ENCODE measurements around the gene SHTN1. TPM values are rescaled to one million over a fixed set of nuclear protein-coding genes. Genes with fewer than 3 reads are reported as not detected.

The SHTN1 gene
- total and polyA plus RNA-seq, 2 donors from 2014 or later, result 14.0 to 44.2 TPM

DNA sequence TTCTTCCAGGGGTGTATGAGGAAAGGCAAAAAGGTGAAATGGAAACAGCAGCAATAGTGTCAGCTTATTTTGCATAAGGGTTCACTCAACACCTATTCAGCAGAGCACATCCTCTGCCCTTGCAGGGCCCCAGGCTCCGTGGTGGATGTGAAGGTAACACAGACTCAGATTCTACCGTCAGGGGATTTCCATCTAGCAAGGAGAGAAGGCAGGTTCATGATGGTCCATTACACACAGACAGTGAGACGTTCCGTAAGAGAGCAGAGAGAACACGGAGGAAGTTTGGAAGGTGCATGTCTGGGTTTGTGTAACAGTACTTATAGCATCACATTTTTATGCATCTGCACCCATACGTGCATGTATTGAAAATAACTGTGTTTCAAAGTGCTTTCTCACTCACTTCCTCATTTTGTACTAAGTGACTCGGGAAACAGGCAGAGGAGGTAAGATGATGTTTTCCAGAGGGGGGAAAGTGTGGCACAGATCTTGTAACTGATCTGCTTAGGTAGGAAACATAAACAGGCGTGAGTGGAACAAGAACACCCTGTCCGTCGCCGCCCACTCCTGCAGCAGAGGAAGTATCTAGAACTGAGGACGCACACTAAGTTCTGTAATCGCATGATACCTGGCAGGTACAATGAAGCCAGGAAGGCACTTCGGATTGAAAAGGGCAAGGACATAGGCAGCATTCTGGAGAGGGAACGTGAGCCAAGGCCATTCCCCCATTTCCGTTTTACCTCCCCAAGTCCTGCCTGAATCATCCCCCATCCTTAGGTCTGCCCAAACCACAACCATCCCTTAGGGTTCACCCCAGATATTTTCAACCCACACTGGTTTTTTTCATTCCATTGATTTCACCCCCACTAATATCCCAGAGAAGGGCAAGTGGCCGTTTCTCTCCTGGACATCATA, 156.7 kb downstream of the SHTN1 start:
- H3K9me3 ChIP-seq (ENCODE audit: control insufficient read depth in 2 of 3, insufficient read depth in 1 of 3, low read length in 3 of 3), result no peaks in the 10 kb centered on the region
- FAIRE-seq (no peak), DNase-seq (peak in 3 of 5 donors; percentile 11 to 23 (median 23))
- no peak overlapping the region for H3K27ac ChIP-seq (ENCODE audit: low read depth in 2 of 2, low read length in 2 of 2)
- peaks cover 0 to 5% (median 0%) of the 10 kb centered on the region in 3 donors for H3K4me1 ChIP-seq (ENCODE audit: control insufficient read depth in 2 of 3, insufficient read depth in 2 of 3, low read depth in 1 of 3, low read length in 3 of 3)
- peak overlapping the region; percentile 70 to 91 (median 87) for H3K4me3 ChIP-seq (ENCODE audit: low read length in 3 of 3)
- H3K9ac ChIP-seq (ENCODE audit: low read length in 3 of 3), result peak overlapping the region; percentile 44 to 85 (median 82)
- intact Hi-C loops (cut with DNase I), result no loop called here
- H3K36me3 ChIP-seq (ENCODE audit: control insufficient read depth in 2 of 3, insufficient read depth in 3 of 3, low read length in 3 of 3), result no peaks in the 10 kb centered on the region
- H3K27me3 ChIP-seq (ENCODE audit: control insufficient read depth, insufficient read depth, low read length), result no peaks in the 10 kb centered on the region
- TF ChIP-seq, protein P1, sequence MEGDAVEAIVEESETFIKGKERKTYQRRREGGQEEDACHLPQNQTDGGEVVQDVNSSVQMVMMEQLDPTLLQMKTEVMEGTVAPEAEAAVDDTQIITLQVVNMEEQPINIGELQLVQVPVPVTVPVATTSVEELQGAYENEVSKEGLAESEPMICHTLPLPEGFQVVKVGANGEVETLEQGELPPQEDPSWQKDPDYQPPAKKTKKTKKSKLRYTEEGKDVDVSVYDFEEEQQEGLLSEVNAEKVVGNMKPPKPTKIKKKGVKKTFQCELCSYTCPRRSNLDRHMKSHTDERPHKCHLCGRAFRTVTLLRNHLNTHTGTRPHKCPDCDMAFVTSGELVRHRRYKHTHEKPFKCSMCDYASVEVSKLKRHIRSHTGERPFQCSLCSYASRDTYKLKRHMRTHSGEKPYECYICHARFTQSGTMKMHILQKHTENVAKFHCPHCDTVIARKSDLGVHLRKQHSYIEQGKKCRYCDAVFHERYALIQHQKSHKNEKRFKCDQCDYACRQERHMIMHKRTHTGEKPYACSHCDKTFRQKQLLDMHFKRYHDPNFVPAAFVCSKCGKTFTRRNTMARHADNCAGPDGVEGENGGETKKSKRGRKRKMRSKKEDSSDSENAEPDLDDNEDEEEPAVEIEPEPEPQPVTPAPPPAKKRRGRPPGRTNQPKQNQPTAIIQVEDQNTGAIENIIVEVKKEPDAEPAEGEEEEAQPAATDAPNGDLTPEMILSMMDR (IDR thresholded peaks at IDR 0.05; ENCODE audit: borderline replicate concordance, extremely low read depth, insufficient read depth), result no peak

DNA sequence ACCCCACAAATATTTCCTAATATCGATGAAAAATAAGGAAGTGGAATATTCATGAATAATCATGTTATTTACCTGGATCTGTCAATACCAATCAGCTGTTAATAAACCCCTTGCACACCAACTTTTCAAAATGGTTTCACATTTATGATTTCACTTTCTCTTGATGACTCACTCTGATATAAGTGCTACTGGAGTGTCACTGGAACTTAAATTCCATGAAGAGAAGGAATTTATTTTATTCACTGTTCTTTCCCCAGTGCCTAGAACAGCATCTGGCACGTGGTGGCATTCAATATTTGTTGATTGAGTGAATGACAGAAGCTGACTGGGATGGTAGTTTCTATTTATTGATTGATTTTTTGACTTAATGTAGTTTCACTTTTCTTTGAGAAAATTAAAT, 159.2 kb downstream of the SHTN1 start:
- Histone ChIP-seq H3K9me3 (ENCODE audit: control insufficient read depth in 2 of 3, insufficient read depth in 1 of 3, low read length in 3 of 3) (no peaks in the 10 kb centered on the region), H3K27ac (ENCODE audit: low read depth in 2 of 2, low read length in 2 of 2) (no peak overlapping the region), H3K9ac (ENCODE audit: low read length in 3 of 3) (no peak overlapping the region), H3K4me3 (ENCODE audit: low read length in 3 of 3) (no peak overlapping the region), H3K27me3 (ENCODE audit: control insufficient read depth, insufficient read depth, low read length) (no peaks in the 10 kb centered on the region), H3K36me3 (ENCODE audit: control insufficient read depth in 2 of 3, insufficient read depth in 3 of 3, low read length in 3 of 3) (no peaks in the 10 kb centered on the region), H3K4me1 (ENCODE audit: control insufficient read depth in 2 of 3, insufficient read depth in 2 of 3, low read depth in 1 of 3, low read length in 3 of 3) (peaks cover 0 to 5% (median 0%) of the 10 kb centered on the region in 3 donors)
- intact Hi-C loops (cut with DNase I), result no loop called here
- TF ChIP-seq, protein P1 (IDR thresholded peaks at IDR 0.05; ENCODE audit: borderline replicate concordance, extremely low read depth, insufficient read depth), result no peak
- FAIRE-seq, result no peak
- no peak for DNase-seq

DNA sequence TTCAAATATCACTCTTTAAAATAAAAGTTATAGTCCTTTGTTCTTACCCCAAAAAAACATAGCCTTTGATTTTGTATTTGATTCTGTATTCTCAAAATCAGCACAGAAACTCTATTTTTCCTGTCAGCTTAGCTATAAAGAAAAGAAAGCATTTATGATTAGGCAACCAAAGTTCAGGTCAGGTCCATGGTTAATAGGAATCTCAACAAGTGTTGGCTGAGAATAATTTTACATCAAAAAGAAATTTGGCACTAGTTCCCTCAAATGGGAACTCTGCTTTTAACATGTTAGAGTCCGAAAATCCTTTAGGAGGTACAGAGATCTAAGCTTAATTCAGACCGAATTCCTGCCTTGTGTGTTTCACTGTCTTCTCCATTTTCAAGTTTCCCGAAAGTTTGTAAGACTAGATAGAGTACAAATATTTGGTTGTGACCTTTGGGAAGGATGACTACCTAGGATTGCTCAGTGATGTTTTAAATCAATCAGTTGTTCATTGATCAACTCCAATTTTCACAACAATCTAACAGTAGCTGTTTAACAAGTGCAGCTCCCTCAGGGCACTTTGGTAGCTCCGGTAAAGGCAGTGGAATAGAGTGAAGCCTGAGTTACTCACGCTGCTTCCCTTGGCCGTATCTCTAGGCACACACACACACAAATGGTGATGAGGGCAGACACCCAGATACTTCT, 164.5 kb downstream of the SHTN1 start:
- Histone ChIP-seq H3K4me1 (ENCODE audit: control insufficient read depth in 2 of 3, insufficient read depth in 2 of 3, low read depth in 1 of 3, low read length in 3 of 3) (no peaks in the 10 kb centered on the region), H3K9ac (ENCODE audit: low read length in 3 of 3) (no peak overlapping the region), H3K9me3 (ENCODE audit: control insufficient read depth in 2 of 3, insufficient read depth in 1 of 3, low read length in 3 of 3) (no peaks in the 10 kb centered on the region), H3K27ac (ENCODE audit: low read depth in 2 of 2, low read length in 2 of 2) (no peak overlapping the region), H3K27me3 (ENCODE audit: control insufficient read depth, insufficient read depth, low read length) (no peaks in the 10 kb centered on the region), H3K4me3 (ENCODE audit: low read length in 3 of 3) (no peak overlapping the region), H3K36me3 (ENCODE audit: control insufficient read depth in 2 of 3, insufficient read depth in 3 of 3, low read length in 3 of 3) (no peaks in the 10 kb centered on the region)
- TF ChIP-seq, protein P1 (IDR thresholded peaks at IDR 0.05; ENCODE audit: borderline replicate concordance, extremely low read depth, insufficient read depth), result no peak
- intact Hi-C loops (cut with DNase I), result no loop called here
- DNase-seq (no peak), FAIRE-seq (no peak)
